ENCODE data around the gene CCDC9B.

DNA sequence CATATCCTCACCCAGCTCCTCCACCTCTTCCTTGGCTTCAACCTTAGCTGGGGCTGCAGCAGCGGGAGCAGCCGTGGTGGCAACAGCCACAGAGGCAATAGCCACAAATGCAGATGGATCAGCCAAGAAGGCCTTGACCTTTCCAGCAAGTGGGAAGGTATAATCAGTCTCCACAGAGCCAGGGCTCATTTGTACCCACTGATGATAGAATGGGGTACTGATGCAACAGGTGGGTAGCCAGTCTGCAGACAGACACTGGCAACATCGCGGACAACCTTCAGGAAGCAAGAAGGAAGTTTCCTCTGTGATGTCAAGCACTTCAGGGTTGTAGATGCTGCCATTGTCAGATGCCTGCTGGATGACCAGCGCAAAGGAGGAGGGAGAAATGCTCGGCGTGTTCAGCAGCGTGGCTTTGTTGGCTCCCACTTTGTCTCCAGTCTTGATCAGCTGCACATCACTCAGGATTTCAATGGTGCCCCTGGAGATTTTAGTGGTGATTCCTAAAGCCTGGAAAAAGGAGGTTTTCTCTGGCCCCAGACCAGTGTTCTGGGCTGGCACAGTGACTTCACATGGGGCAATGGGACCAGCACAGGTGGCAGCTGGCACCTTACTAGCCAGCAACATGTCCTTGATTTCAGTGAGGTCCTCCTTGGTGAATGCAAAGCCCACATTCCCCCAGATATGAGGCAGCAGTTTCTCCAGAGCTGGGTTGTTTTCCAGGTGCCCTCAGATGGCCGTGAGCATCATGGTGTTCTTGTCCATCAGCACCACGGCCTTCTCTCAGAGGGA is 28.2 kb downstream of the CCDC9B start:
- no peak for TF ChIP-seq YY1 (IDR thresholded peaks at IDR 0.05; ENCODE audit: insufficient read depth, insufficient read length)
- no peak for TF ChIP-seq SUZ12 (IDR thresholded peaks at IDR 0.05; ENCODE audit: extremely low read depth, insufficient read depth, insufficient read length)
